Cardiac muscle cell (in vitro differentiated cells and primary cell): ENCODE data around the gene RHOF. TPM values are rescaled to one million over a fixed set of nuclear protein-coding genes. Genes with fewer than 3 reads are reported as not detected.
"Not testable (repeated sequence)": the region's sequence is repeated elsewhere in the genome, so short reads cannot be mapped to it uniquely, and the experiment has no call there.

ENCODE experiments used
- DNase-seq, 2 donors: peaks; one replicate each; pipeline versions ENCODE4 v3.0.0 to v3.0.0-alpha.2; 2010 to 2017; ENCODE audit warnings: low read depth in 1 of 2, low spot score in 1 of 2
- H3K27ac ChIP-seq: fragments of 200-600 bp; sonication (generic); 2 replicates; pipeline ENCODE4 v1.5.1; 2016
- H3K27me3 ChIP-seq: fragments of 200-600 bp; sonication (generic); 2 replicates; pipeline ENCODE4 v1.6.0; 2016; ENCODE audit warnings: control low read depth
- H3K36me3 ChIP-seq: fragments of 200-600 bp; sonication (generic); 2 replicates; pipeline ENCODE4 v1.5.1; 2016; ENCODE audit warnings: control low read depth
- H3K4me1 ChIP-seq: fragments of 200-600 bp; sonication (generic); 2 replicates; pipeline ENCODE4 v1.8.1; 2017; ENCODE audit warnings: low read depth, mild to moderate bottlenecking, mixed run types
- H3K4me3 ChIP-seq: fragments of 200-600 bp; sonication (generic); 2 replicates; pipeline ENCODE4 v1.5.1; 2016; ENCODE audit warnings: mild to moderate bottlenecking
- H3K9me3 ChIP-seq: fragments of 200-600 bp; sonication (generic); 2 replicates; pipeline ENCODE4 v1.5.1; 2017; ENCODE audit warnings: low read depth, mild to moderate bottlenecking, control low read depth
- polyA plus RNA-seq: library from polyadenylated mRNA; unstranded; fragments of >200 nt; fragmentation: Nextera tagmentation; extraction: Ambion mirVana; gene quantifications from 2 replicates; pipeline ENCODE4 v1.2.1, GENCODE V29; 2016
- total RNA-seq: library from RNA; depleted of rRNA; stranded (reverse); fragments of >200 nt; gene quantifications from 2 replicates; pipeline ENCODE4 v1.2.3, GENCODE V29; 2016
- TF ChIP-seq, protein P1 (sequence below): IDR thresholded peaks from 2 replicates; pipeline ENCODE4 v1.5.1; 2012; ENCODE audit warnings: low read depth, mild to moderate bottlenecking, low read length

RHOF gene
- total and polyA plus RNA-seq, 2 experiments from 2014 or later: 21.5 to 56.3 TPM

DNA sequence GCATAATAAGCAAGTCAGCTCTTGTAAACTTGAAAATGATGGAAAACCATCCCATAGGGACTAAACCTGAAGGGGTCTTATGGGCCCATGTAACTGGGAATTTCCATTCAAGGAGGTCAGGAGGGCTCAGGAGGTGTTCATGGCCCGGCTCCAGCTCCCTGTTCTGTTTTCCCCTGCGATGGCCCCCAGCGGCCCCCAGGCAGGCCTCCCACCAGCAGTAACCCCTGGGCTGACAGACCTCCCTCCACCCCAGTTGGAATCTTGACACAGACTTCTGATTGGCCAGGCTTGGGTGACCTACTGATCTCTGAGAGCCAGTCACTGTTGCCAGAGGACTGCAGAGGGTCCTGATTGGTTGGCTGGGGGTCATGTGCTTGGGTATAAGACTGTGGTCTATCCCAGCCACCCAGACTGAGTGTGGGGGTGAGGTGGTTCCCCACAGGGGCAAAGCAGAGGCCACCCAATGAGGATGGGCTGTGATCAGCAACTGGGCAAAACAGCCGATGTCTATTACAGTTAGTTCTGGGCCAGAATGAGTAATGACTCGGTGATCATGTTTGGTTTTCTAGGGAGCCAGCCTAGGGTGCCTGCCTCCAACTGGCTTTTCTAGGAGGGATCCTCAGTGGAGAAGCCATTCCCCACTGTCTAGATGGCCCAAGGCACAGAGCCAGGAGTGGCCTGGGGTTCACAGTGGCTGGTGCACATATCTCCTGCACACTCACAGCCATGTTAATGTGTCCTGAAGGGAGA, 27.0 kb downstream of the RHOF start:
- H3K4me1 ChIP-seq: peaks cover 43% of the 10 kb centered on the region
- H3K27me3 ChIP-seq: no peaks in the 10 kb centered on the region
- H3K27ac ChIP-seq: no peak overlapping the region
- no peaks in the 10 kb centered on the region for H3K9me3 ChIP-seq
- H3K4me3 ChIP-seq: no peak overlapping the region
- no peak for DNase-seq
- no peaks in the 10 kb centered on the region for H3K36me3 ChIP-seq
- TF ChIP-seq, protein P1, sequence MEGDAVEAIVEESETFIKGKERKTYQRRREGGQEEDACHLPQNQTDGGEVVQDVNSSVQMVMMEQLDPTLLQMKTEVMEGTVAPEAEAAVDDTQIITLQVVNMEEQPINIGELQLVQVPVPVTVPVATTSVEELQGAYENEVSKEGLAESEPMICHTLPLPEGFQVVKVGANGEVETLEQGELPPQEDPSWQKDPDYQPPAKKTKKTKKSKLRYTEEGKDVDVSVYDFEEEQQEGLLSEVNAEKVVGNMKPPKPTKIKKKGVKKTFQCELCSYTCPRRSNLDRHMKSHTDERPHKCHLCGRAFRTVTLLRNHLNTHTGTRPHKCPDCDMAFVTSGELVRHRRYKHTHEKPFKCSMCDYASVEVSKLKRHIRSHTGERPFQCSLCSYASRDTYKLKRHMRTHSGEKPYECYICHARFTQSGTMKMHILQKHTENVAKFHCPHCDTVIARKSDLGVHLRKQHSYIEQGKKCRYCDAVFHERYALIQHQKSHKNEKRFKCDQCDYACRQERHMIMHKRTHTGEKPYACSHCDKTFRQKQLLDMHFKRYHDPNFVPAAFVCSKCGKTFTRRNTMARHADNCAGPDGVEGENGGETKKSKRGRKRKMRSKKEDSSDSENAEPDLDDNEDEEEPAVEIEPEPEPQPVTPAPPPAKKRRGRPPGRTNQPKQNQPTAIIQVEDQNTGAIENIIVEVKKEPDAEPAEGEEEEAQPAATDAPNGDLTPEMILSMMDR: no peak

DNA sequence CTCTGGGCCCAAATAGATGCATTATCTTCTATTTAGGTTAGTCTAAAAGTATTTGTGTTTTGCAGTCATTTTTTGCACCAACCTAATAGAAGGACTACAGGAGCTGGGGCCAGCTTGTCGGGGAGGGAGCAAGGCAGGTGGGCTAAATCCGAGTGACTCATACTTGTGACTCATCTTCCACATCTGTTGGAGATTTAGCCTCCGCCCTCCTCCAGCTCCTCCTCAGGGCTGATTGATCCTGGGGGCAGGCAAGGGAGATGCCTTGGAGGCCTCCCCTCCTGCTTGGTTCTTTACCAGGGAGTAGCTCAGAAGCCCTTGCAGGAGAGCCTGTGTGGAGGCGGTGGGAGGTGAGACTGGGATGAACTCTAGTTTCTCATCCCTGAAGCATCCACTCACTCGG, 27.9 kb downstream of the RHOF start:
- DNase-seq: peak in 1 of 2 donors; percentile 61
- H3K27ac ChIP-seq: no peak overlapping the region

DNA sequence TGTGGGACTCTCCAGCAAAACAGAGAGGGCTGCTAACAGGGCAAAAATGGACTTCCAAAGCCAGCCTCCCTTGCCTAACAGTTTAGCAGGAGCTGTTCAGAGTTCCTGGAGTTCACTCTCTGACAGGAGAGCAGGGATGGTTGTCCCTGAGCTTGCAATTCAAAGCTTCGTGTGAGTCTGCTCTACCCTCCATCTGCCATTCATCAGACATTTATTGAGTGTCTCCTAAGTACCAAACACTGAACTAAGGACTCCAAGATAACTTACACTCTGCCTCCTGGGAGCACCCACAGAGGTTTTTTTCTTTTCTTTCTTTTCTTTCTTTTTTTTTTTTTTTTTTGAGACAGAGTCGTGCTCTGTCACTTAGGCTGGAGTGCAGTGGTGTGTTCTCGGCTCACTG, 28.7 kb downstream of the RHOF start:
- Histone ChIP-seq H3K9me3 (no peaks in the 10 kb centered on the region), H3K27me3 (no peaks in the 10 kb centered on the region), H3K36me3 (no peaks in the 10 kb centered on the region), H3K27ac (no peak overlapping the region), H3K4me1 (peaks cover 34% of the 10 kb centered on the region), H3K4me3 (no peak overlapping the region)
- TF ChIP-seq, protein P1: no peak
- no peak for DNase-seq

More for the DNA sequence above, 27.9 kb downstream of the RHOF start:
- no peak overlapping the region for H3K4me3 ChIP-seq
- H3K36me3 ChIP-seq: no peaks in the 10 kb centered on the region
- no peaks in the 10 kb centered on the region for H3K9me3 ChIP-seq
- H3K4me1 ChIP-seq: peaks cover 40% of the 10 kb centered on the region
- H3K27me3 ChIP-seq: no peaks in the 10 kb centered on the region
- TF ChIP-seq, protein P1: no peak

DNA sequence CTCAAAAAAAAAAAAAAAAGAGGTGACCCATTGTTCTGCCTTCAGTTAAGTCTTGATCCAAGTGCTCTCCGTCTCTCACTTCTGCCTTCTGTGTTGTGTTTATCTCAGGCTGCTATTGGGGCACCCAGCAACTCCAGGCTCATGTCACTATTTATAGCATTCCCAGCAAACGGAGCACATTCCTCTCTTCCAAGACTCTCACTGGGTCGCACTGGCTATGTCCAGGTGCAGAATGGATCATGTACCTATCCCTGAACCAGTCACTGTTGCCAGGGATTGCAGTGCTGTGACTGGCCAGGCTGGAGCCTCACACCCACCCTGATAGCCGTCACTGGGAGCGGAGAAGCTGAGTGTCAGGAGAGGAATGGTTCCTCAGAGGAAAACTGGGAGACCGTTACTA, 31.2 kb downstream of the RHOF start:
- no peaks in the 10 kb centered on the region for H3K27me3 ChIP-seq
- no peaks in the 10 kb centered on the region for H3K9me3 ChIP-seq
- H3K27ac ChIP-seq: peak overlapping the region; percentile 96
- peak in 1 of 2 donors; percentile 77 for DNase-seq
- H3K4me1 ChIP-seq: peaks cover 19% of the 10 kb centered on the region
- no peaks in the 10 kb centered on the region for H3K36me3 ChIP-seq
- TF ChIP-seq, protein P1: no peak
- H3K4me3 ChIP-seq: no peak overlapping the region

DNA sequence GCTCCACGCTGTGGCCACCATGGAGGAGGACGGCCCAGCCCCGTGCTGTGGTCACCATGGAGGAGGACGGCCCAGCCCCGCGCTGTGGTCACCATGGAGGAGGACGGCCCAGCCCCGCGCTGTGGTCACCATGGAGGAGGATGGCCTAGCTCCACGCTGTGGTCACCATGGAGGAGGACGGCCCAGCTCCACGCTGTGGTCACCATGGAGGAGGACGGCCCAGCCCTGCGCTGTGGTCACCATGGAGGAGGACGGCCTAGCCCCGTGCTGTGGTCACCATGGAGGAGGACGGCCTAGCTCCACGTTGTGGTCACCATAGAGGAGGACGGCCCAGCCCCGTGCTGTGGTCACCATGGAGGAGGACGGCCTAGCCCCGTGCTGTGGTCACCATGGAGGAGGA, 35.0 kb downstream of the RHOF start:
- not testable (repeated sequence) for H3K4me3 ChIP-seq, H3K36me3 ChIP-seq, H3K9me3 ChIP-seq, H3K27ac ChIP-seq, H3K27me3 ChIP-seq, DNase-seq
- peaks cover 19% of the 10 kb centered on the region for H3K4me1 ChIP-seq

DNA sequence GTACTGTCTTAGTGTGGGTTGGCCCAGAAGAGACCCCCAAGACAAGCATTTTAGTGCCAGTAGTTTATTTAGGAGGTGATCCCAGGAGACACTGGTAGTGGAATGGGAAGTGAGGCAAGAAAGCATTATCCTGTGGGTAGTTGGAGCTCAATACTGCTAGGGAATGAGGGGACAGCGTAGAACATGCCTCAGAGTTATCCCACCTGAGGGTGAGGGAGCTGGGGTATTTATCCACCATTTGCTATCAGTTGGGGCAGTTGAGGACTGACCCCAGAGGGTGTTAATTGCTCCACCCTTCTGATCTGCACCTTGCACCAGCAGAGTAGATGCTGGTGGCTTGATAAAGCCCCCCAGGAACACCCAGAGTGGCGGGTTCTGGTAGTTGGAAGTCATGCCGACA, 37.9 kb downstream of the RHOF start:
- no peaks in the 10 kb centered on the region for H3K36me3 ChIP-seq
- H3K4me1 ChIP-seq: no peaks in the 10 kb centered on the region
- no peak overlapping the region for H3K4me3 ChIP-seq
- TF ChIP-seq, protein P1: no peak
- H3K27ac ChIP-seq: no peak overlapping the region
- no peak for DNase-seq
- H3K27me3 ChIP-seq: no peaks in the 10 kb centered on the region
- no peaks in the 10 kb centered on the region for H3K9me3 ChIP-seq
